Caco-2 (cell line): ENCODE results near the gene RILPL1. TPM values are rescaled to one million over a fixed set of nuclear protein-coding genes. Genes with fewer than 3 reads are reported as not detected.

Experiments
- BruUV-seq: library from RNA; stranded (reverse); fragments of 400-500 nt; replicated peaks from 2 replicates; lab custom pipeline; 2021; lab: Mats Ljungman, UMichigan
- CTCF ChIA-PET: fragments of 300-600 bp; sonication (Branson Sonifier 250); formaldehyde crosslinking; loops from one replicate; lab custom pipeline; 2022; ENCODE audit warnings: antibody characterized with exemption; lab: Charles Lee
- POLR2A ChIA-PET: fragments of 300-600 bp; sonication (Branson Sonifier 250); formaldehyde crosslinking; loops from one replicate; lab custom pipeline; 2022; ENCODE audit warnings: antibody characterized with exemption; lab: Charles Lee
- DNase-seq, 2 experiments: peaks; one replicate each; pipeline versions ENCODE4 v3.0.0 to v3.0.0-alpha.2; 2020 to 2022
- H3K27me3 ChIP-seq: replicated peaks from 2 replicates; pipeline ENCODE4 v1.6.0; 2011; ENCODE audit warnings: low read length; ENCODE audit not compliant: control insufficient read depth, insufficient read depth
- H3K36me3 ChIP-seq: 2 replicates; pipeline ENCODE4 v1.5.1; 2011; ENCODE audit warnings: low read length; ENCODE audit not compliant: control insufficient read depth, insufficient read depth
- H3K4me1 ChIP-seq: fragments of 250-450 bp; sonication (Bioruptor Pico); 2 replicates; pipeline ENCODE4 v1.5.1; 2020; ENCODE audit warnings: mild to moderate bottlenecking
- H3K4me3 ChIP-seq: 2 replicates; pipeline ENCODE4 v1.5.1; 2011; ENCODE audit warnings: low read depth, mild to moderate bottlenecking, control low read depth, low read length
- H3K9me3 ChIP-seq: fragments of 250-450 bp; sonication (Bioruptor Pico); 2 replicates; pipeline ENCODE4 v1.5.1; 2020; ENCODE audit warnings: mild to moderate bottlenecking, moderate library complexity
- H3K27ac Mint-ChIP-seq: one replicate; pipeline ENCODE4 v1.8.0; 2022; ENCODE audit warnings: mixed read lengths; ENCODE audit not compliant: unreplicated experiment
- H3K27me3 Mint-ChIP-seq: one replicate; pipeline ENCODE4 v1.8.0; 2022; ENCODE audit warnings: mixed read lengths; ENCODE audit not compliant: insufficient read depth, unreplicated experiment
- H3K36me3 Mint-ChIP-seq: one replicate; pipeline ENCODE4 v1.8.0; 2022; ENCODE audit warnings: mild to moderate bottlenecking, mixed read lengths; ENCODE audit not compliant: insufficient read depth, unreplicated experiment
- H3K4me1 Mint-ChIP-seq: one replicate; pipeline ENCODE4 v1.8.0; 2022; ENCODE audit warnings: low read depth, mixed read lengths; ENCODE audit not compliant: unreplicated experiment
- H3K4me3 Mint-ChIP-seq: one replicate; pipeline ENCODE4 v1.8.0; 2022; ENCODE audit warnings: mild to moderate bottlenecking, moderate library complexity, mixed read lengths; ENCODE audit not compliant: unreplicated experiment
- H3K9me3 Mint-ChIP-seq: one replicate; pipeline ENCODE4 v1.8.0; 2022; ENCODE audit warnings: mixed read lengths; ENCODE audit not compliant: unreplicated experiment
- CTCF ChIP-seq, 2 experiments: fragments of 200-600 bp in 1 of 2; IDR thresholded peaks; 1 replicate in 1 of 2; 2 replicates in 1 of 2; pipeline versions ENCODE4 v1.5.1 to v1.8.0; 2011 to 2022; ENCODE audit warnings: antibody characterized with exemption in 1 of 2, control low read depth in 1 of 2, inconsistent platforms in 1 of 2, low read depth in 1 of 2, low read length in 1 of 2, mild to moderate bottlenecking in 1 of 2, moderate library complexity in 1 of 2; ENCODE audit not compliant: insufficient read depth in 1 of 2, severe bottlenecking in 1 of 2, unreplicated experiment in 1 of 2
- intact Hi-C: fragments of 100-400 bp; cut with micrococcal nuclease; formaldehyde crosslinking; loops from one replicate; pipeline ENCODE4 v1.10.0; 2022; ENCODE audit not compliant: unreplicated experiment
- total RNA-seq: library from RNA; stranded (reverse); gene quantifications from 2 replicates; pipeline ENCODE4 v1.2.3, GENCODE V29; 2022

Gene RILPL1
- total RNA-seq, 1 experiment from 2014 or later, result 16.2 TPM

GRCh38 chr12:123512838-123513665, 20.5 kb downstream of the RILPL1 start:
- H3K36me3 Mint-ChIP-seq, result peaks cover 22% of the 10 kb centered on the region
- H3K9me3 Mint-ChIP-seq, result no peaks in the 10 kb centered on the region
- POLR2A ChIA-PET, result no interaction called here
- TF ChIP-seq CTCF (IDR thresholded peaks at IDR 0.05; ENCODE audit: insufficient read depth in 1 of 2, low read depth in 1 of 2, low read length in 1 of 2, severe bottlenecking in 1 of 2, unreplicated experiment in 1 of 2), result no peak
- H3K9me3 ChIP-seq, result no peaks in the 10 kb centered on the region
- no peaks in the 10 kb centered on the region for H3K27me3 Mint-ChIP-seq
- peaks cover 15% of the 10 kb centered on the region; the same call in 1 of the 2 replicates for H3K4me1 ChIP-seq
- H3K4me1 Mint-ChIP-seq, result peaks cover 16% of the 10 kb centered on the region
- 0 out of 2 replicates have a peak, but pooled peaks cover 2% of the 10 kb centered on the region for H3K36me3 ChIP-seq
- H3K4me3 Mint-ChIP-seq, result no peak overlapping the region
- DNase-seq, result no peak
- no peak overlapping the region for H3K27ac Mint-ChIP-seq
- no TSS peak for BruUV-seq
- CTCF ChIA-PET, result no interaction called here
- H3K4me3 ChIP-seq, result no peak overlapping the region
- intact Hi-C loops, result no loop called here
- no peaks in the 10 kb centered on the region for H3K27me3 ChIP-seq

DNA sequence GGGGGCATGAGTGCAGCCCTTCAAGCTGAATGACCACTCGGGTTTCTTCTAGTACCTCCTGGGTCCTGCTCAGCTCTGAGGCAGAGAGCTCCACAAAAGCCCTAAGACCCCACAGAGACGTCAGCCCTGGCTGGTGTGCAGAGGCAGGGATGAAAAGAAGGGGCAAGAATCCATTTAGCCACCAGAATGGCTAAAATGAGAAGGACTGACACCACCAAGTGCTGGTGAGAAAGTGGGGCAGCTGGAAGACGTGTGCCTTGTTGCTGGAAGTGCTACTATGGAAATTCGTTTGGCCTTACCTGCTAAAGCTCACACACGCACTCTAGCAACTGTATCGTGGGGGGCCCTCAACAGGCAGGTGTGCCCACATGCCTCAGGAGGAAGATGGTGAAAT, 26.7 kb downstream of the RILPL1 start:
- Histone ChIP-seq H3K27me3 (no peaks in the 10 kb centered on the region), H3K4me3 (no peak overlapping the region), H3K9me3 (no peaks in the 10 kb centered on the region), H3K4me1 (no peaks in the 10 kb centered on the region), H3K36me3 (0 out of 2 replicates have a peak, but pooled peaks cover 2% of the 10 kb centered on the region)
- TF ChIP-seq CTCF (IDR thresholded peaks at IDR 0.05; ENCODE audit: insufficient read depth in 1 of 2, low read depth in 1 of 2, low read length in 1 of 2, severe bottlenecking in 1 of 2, unreplicated experiment in 1 of 2), result no peak
- intact Hi-C loops, result no loop called here
- H3K27me3 Mint-ChIP-seq, result no peaks in the 10 kb centered on the region
- H3K9me3 Mint-ChIP-seq, result no peaks in the 10 kb centered on the region
- H3K36me3 Mint-ChIP-seq, result peaks cover 12% of the 10 kb centered on the region
- ChIA-PET POLR2A (no interaction called here), CTCF (interaction anchor here (0.7 to 1.5 kb wide), 2 partner anchors 12 to 15 kb away, joined by 4 to 5 read pairs; no protein-coding TSS in a partner anchor)
- no peak overlapping the region for H3K4me3 Mint-ChIP-seq
- no peaks in the 10 kb centered on the region for H3K4me1 Mint-ChIP-seq
- H3K27ac Mint-ChIP-seq, result no peak overlapping the region
- DNase-seq, result no peak
- no TSS peak for BruUV-seq

DNA sequence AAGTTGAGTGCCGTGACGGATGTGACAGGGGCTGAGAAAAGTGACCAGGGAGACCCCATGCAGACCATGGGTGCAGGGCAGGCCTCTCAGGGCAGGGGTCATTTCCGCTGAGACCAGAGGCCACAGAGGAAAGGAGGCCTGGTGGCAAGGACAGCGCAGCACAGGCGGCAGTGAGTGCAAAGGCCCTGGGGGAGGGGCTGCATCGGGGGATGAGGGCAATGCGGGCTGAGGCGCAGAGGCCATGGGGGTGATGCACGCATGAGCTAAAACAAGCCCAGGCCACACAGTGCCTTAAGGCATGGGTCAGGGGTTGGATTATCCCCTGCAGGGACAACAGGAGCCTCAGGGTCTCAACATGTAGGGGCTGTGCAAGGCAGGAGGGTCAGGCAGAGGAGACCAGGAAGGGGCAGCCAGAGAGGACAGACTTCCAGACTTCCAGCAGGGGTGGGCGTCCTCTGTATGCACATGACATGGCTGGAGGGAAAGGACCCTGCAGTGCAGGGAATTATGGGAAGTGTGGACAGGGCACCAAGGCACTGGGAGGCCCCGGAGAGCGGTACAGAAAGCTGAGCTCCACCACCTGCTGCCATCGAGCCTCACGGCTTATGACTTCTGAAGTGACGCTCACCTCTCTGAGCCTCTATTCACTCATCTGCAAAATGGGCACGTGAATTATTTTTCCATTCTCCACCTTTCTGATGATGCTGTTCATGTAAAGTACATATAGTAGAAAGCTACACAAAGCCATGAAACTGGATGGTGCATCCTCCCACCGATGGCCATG, 27.3 kb downstream of the RILPL1 start:
- H3K4me1 Mint-ChIP-seq, result no peaks in the 10 kb centered on the region
- H3K4me3 Mint-ChIP-seq, result no peak overlapping the region
- H3K36me3 Mint-ChIP-seq, result peaks cover 12% of the 10 kb centered on the region
- no peak overlapping the region for H3K27ac Mint-ChIP-seq
- ChIA-PET CTCF (interaction anchor here (1.5 kb wide), 1 partner anchor 12 kb away, joined by 5 read pairs; no protein-coding TSS in a partner anchor), POLR2A (no interaction called here)
- Histone ChIP-seq H3K4me1 (no peaks in the 10 kb centered on the region), H3K4me3 (no peak overlapping the region), H3K36me3 (0 out of 2 replicates have a peak, but pooled peaks cover 2% of the 10 kb centered on the region), H3K27me3 (no peaks in the 10 kb centered on the region), H3K9me3 (no peaks in the 10 kb centered on the region)
- H3K27me3 Mint-ChIP-seq, result no peaks in the 10 kb centered on the region
- DNase-seq, result no peak
- no peak for TF ChIP-seq CTCF (IDR thresholded peaks at IDR 0.05; ENCODE audit: insufficient read depth in 1 of 2, low read depth in 1 of 2, low read length in 1 of 2, severe bottlenecking in 1 of 2, unreplicated experiment in 1 of 2)
- H3K9me3 Mint-ChIP-seq, result no peaks in the 10 kb centered on the region
- no TSS peak for BruUV-seq
- intact Hi-C loops, result no loop called here
